GM18868 (cell line): ENCODE data around the gene TAS2R42.

Experiments
- ATAC-seq: cut with Tn5 transposase; IDR thresholded peaks from one replicate; pipeline ENCODE4 v1.9.1; 2021; ENCODE audit warnings: mild to moderate bottlenecking, moderate library complexity; ENCODE audit not compliant: unreplicated experiment

The TAS2R42 gene

GRCh38 chr12:11186837-11187236, at the start of gene TAS2R42:
TSS of gene TAS2R42 (minus strand) at chr12:11186937. CDS start at chr12:11186937, 0 bp downstream.
- ATAC-seq, result no peak

GRCh38 chr12:11233532-11233931, 46.8 kb upstream of the TAS2R42 start:
- no peak for ATAC-seq

- ATAC-seq, result peak; percentile 85
These were observed 41.7 kb upstream of the TAS2R42 start for GRCh38 chr12:11228296-11228879.

- ATAC-seq, result no peak
These were observed 40.6 kb upstream of the TAS2R42 start for GRCh38 chr12:11227373-11227772.

GRCh38 chr12:11209113-11209512, 22.4 kb upstream of the TAS2R42 start:
- ATAC-seq, result no peak

GRCh38 chr12:11204173-11204572, 17.4 kb upstream of the TAS2R42 start:
- ATAC-seq, result no peak

GRCh38 chr12:11202811-11203210, 16.1 kb upstream of the TAS2R42 start:
- ATAC-seq, result no peak

- no peak for ATAC-seq
These were observed 3.7 kb downstream of the TAS2R42 start for GRCh38 chr12:11183011-11183410.

GRCh38 chr12:11182529-11182928, 4.2 kb downstream of the TAS2R42 start:
- no peak for ATAC-seq

GRCh38 chr12:11178250-11178649, 8.5 kb downstream of the TAS2R42 start:
- ATAC-seq, result no peak

- no peak for ATAC-seq
These were observed 12.7 kb downstream of the TAS2R42 start for GRCh38 chr12:11174022-11174421.

GRCh38 chr12:11171969-11172675, 14.6 kb downstream of the TAS2R42 start:
- ATAC-seq, result no peak

GRCh38 chr12:11171145-11171968, 15.4 kb downstream of the TAS2R42 start, which contains the start of gene SMIM10L1:
TSS of gene SMIM10L1 (plus strand) at chr12:11171194. CDS start at chr12:11171357, 163 bp downstream.
- ATAC-seq, result peak; percentile 96

GRCh38 chr12:11170810-11171144, 16.0 kb downstream of the TAS2R42 start:
- no peak for ATAC-seq

GRCh38 chr12:11166300-11166699, 20.4 kb downstream of the TAS2R42 start:
- ATAC-seq, result no peak

GRCh38 chr12:11164384-11164783, 22.4 kb downstream of the TAS2R42 start:
- ATAC-seq, result peak; percentile 70

GRCh38 chr12:11162502-11162901, 24.2 kb downstream of the TAS2R42 start:
- no peak for ATAC-seq

- no peak for ATAC-seq
These were observed 27.8 kb downstream of the TAS2R42 start for GRCh38 chr12:11158885-11159444.

GRCh38 chr12:11154400-11154925, 32.3 kb downstream of the TAS2R42 start:
- no peak for ATAC-seq

- no peak for ATAC-seq
These were observed 34.0 kb downstream of the TAS2R42 start for GRCh38 chr12:11152725-11153124.

- peak; percentile 72 for ATAC-seq
These were observed 35.9 kb downstream of the TAS2R42 start for GRCh38 chr12:11150832-11151231.
